GM19351 (cell line): ENCODE data around the gene PRICKLE2.

Source experiments
- ATAC-seq: cut with Tn5 transposase; IDR thresholded peaks from one replicate; pipeline ENCODE4 v1.9.1; 2021; ENCODE audit warnings: mild to moderate bottlenecking, moderate library complexity; ENCODE audit not compliant: unreplicated experiment

PRICKLE2 gene

GRCh38 chr3:64160000-64160695 lies 65.1 kb downstream of the PRICKLE2 start:
- ATAC-seq, result no peak

GRCh38 chr3:64158334-64158733 lies 66.9 kb downstream of the PRICKLE2 start:
- no peak for ATAC-seq

- ATAC-seq, result no peak
These were observed 67.9 kb downstream of the PRICKLE2 start for GRCh38 chr3:64157150-64158035.

- no peak for ATAC-seq
These were observed 69.9 kb downstream of the PRICKLE2 start for GRCh38 chr3:64155328-64155727.

GRCh38 chr3:64152676-64153466 lies 72.4 kb downstream of the PRICKLE2 start:
- peak; percentile 50 for ATAC-seq

- no peak for ATAC-seq
These were observed 73.2 kb downstream of the PRICKLE2 start for GRCh38 chr3:64152086-64152485.

GRCh38 chr3:64151342-64151871 lies 73.9 kb downstream of the PRICKLE2 start:
- no peak for ATAC-seq

- no peak for ATAC-seq
These were observed 74.6 kb downstream of the PRICKLE2 start for GRCh38 chr3:64150623-64151207.

GRCh38 chr3:64149886-64150285 lies 75.4 kb downstream of the PRICKLE2 start:
- no peak for ATAC-seq

- ATAC-seq, result no peak
These were observed 76.2 kb downstream of the PRICKLE2 start for GRCh38 chr3:64148955-64149653.

GRCh38 chr3:64147211-64147610 lies 78.1 kb downstream of the PRICKLE2 start:
- no peak for ATAC-seq

GRCh38 chr3:64145438-64145837 lies 79.8 kb downstream of the PRICKLE2 start:
- no peak for ATAC-seq

GRCh38 chr3:64144241-64144900 lies 80.9 kb downstream of the PRICKLE2 start:
- no peak for ATAC-seq

GRCh38 chr3:64143409-64144130 lies 81.7 kb downstream of the PRICKLE2 start:
- ATAC-seq, result no peak

- ATAC-seq, result no peak
These were observed 83.8 kb downstream of the PRICKLE2 start for GRCh38 chr3:64141476-64141875.

- no peak for ATAC-seq
These were observed 84.6 kb downstream of the PRICKLE2 start for GRCh38 chr3:64140651-64141050.

- ATAC-seq, result no peak
These were observed 86.5 kb downstream of the PRICKLE2 start for GRCh38 chr3:64138656-64139375.

- ATAC-seq, result no peak
These were observed 87.2 kb downstream of the PRICKLE2 start for GRCh38 chr3:64138046-64138445.
